HCT116 (cell line): Measurements from ENCODE around the gene SLITRK4. TPM values are rescaled to one million over a fixed set of nuclear protein-coding genes. Genes with fewer than 3 reads are reported as not detected.

Experiments
- ATF3 ChIP-seq: IDR thresholded peaks from 2 replicates; pipeline ENCODE4 v1.6.1; 2012
- EZH2 ChIP-seq: fragments of 200-600 bp; sonication (generic); IDR thresholded peaks from 2 replicates; pipeline ENCODE4 v1.6.1; 2017; ENCODE audit warnings: antibody characterized with exemption, mixed run types
- RAD21 ChIP-seq: IDR thresholded peaks from 2 replicates; pipeline ENCODE4 v1.6.1; 2012; ENCODE audit warnings: low read depth, mild to moderate bottlenecking
- total RNA-seq: library from RNA; stranded (reverse); gene quantifications from one replicate; pipeline ENCODE4 v1.2.1, GENCODE V29; 2021; ENCODE audit not compliant: unreplicated experiment

SLITRK4 gene
- total RNA-seq, 1 experiment from 2014 or later, result not detected

DNA sequence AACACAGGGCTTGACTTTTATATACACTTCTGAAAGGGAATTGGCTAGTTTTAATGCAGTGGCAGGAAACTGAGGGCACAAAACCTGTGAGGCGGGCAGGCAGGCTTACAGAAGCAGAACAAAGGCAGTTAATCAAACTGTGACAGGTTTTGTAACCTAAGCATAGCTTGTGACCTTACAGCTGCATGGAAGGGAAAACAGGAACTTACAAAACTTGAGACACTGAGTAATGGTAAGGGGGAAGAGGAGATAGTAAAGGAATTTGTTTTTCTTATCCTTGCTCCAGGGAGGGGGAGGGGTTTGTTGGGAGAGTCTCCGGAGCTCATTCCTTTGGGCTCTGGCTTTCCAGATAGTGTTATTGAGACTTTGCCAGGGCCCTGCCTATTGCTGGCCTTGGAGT is 55.6 kb downstream of the SLITRK4 start (continued):
- TF ChIP-seq ATF3 (no peak), EZH2 (no peak), RAD21 (no peak)

Other genes starting within 250 kb of the SLITRK4 start
- gene SPANXN3, start 118.6 kb downstream of the SLITRK4 start, total RNA-seq, result not detected
- not detected for gene SPANXN2, start 84.7 kb upstream of the SLITRK4 start, total RNA-seq
- not detected for gene UBE2NL, start 248.0 kb upstream of the SLITRK4 start, total RNA-seq